ENCODE results near the gene FLNB. TPM values are rescaled to one million over a fixed set of nuclear protein-coding genes. Genes with fewer than 3 reads are reported as not detected.
A peak's percentile ranks its signal among the peaks of the same experiment; 100 is the strongest.

The FLNB gene
- total RNA-seq, 4 donors from 2014 or later, result 82.5 to 192 (median 145) TPM

- DNase-seq (ENCODE audit: low spot score), result no peak
- no peak for ATAC-seq (ENCODE audit: low FRiP score)
- no peak for TF ChIP-seq CTCF (IDR thresholded peaks at IDR 0.05)
Measured at GRCh38 chr3:58134468-58134867, 126.2 kb downstream of the FLNB start.

GRCh38 chr3:58135712-58136543 lies 127.7 kb downstream of the FLNB start:
- TF ChIP-seq CTCF (IDR thresholded peaks at IDR 0.05), result no peak
- ATAC-seq (ENCODE audit: low FRiP score), result no peak

GRCh38 chr3:58137306-58137705 lies 129.1 kb downstream of the FLNB start:
- DNase-seq (ENCODE audit: low spot score), result no peak
- ATAC-seq (ENCODE audit: low FRiP score), result peak; percentile 21
- no peak for TF ChIP-seq CTCF (IDR thresholded peaks at IDR 0.05)

More at GRCh38 chr3:58135712-58136543, 127.7 kb downstream of the FLNB start:
- DNase-seq (ENCODE audit: low spot score), result no peak

GRCh38 chr3:58141766-58142345 lies 133.6 kb downstream of the FLNB start:
- ATAC-seq (ENCODE audit: low FRiP score) (no peak), DNase-seq (ENCODE audit: low spot score) (no peak)
- no peak for TF ChIP-seq CTCF (IDR thresholded peaks at IDR 0.05)

- ATAC-seq (ENCODE audit: low FRiP score), result no peak
- TF ChIP-seq CTCF (IDR thresholded peaks at IDR 0.05), result no peak
- no peak for DNase-seq (ENCODE audit: low spot score)
Measured at GRCh38 chr3:58143417-58144055, 135.3 kb downstream of the FLNB start.

GRCh38 chr3:58144478-58145325 lies 136.5 kb downstream of the FLNB start:
- ATAC-seq (ENCODE audit: low FRiP score), result no peak
- TF ChIP-seq CTCF (IDR thresholded peaks at IDR 0.05), result no peak
- DNase-seq (ENCODE audit: low spot score), result no peak

Data from omental fat pad (tissue), 4 donors.